GM12873 (cell line): Measurements from ENCODE around the gene CATSPER4.

Experiments
- TF ChIP-seq, protein P1 (sequence below): IDR thresholded peaks from 2 replicates; pipeline ENCODE4 v1.5.1; 2012; ENCODE audit warnings: low read depth, mild to moderate bottlenecking, moderate library complexity, low read length, control low read depth; ENCODE audit not compliant: insufficient read depth; ENCODE audit errors: missing control alignments

CATSPER4 gene

GRCh38 chr1:26168410-26169197 lies 21.8 kb upstream of the CATSPER4 start, which contains the start of gene C1orf232:
C1orf232 (minus strand) TSS chr1:26168963; CDS start chr1:26168499, 464 bp downstream.
- TF ChIP-seq, protein P1, sequence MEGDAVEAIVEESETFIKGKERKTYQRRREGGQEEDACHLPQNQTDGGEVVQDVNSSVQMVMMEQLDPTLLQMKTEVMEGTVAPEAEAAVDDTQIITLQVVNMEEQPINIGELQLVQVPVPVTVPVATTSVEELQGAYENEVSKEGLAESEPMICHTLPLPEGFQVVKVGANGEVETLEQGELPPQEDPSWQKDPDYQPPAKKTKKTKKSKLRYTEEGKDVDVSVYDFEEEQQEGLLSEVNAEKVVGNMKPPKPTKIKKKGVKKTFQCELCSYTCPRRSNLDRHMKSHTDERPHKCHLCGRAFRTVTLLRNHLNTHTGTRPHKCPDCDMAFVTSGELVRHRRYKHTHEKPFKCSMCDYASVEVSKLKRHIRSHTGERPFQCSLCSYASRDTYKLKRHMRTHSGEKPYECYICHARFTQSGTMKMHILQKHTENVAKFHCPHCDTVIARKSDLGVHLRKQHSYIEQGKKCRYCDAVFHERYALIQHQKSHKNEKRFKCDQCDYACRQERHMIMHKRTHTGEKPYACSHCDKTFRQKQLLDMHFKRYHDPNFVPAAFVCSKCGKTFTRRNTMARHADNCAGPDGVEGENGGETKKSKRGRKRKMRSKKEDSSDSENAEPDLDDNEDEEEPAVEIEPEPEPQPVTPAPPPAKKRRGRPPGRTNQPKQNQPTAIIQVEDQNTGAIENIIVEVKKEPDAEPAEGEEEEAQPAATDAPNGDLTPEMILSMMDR, result no peak

GRCh38 chr1:26169198-26169554 lies 21.2 kb upstream of the CATSPER4 start:
- TF ChIP-seq, protein P1, result no peak

- TF ChIP-seq, protein P1, result peak; percentile 98
Measured at GRCh38 chr1:26169669-26170471, 20.5 kb upstream of the CATSPER4 start, which contains the start of gene ZNF593. ZNF593 (plus strand) TSS chr1:26169908; CDS start chr1:26169984, 76 bp downstream.

DNA sequence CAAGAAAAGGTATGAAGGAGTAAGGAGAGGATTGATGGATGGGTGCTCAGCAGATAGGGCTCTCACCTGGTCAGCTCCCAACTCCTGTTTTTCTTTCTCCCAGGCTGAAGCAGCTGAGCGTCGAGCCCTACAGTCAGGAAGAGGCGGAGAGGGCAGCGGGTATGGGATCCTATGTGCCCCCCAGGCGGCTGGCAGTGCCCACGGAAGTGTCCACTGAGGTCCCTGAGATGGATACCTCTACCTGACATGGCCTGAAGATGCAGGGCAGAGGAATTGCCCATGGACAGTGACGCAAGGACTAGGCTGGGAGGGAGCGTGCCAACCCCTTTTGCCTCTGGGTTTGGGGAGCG lies 20.0 kb upstream of the CATSPER4 start:
- TF ChIP-seq, protein P1, result no peak

DNA sequence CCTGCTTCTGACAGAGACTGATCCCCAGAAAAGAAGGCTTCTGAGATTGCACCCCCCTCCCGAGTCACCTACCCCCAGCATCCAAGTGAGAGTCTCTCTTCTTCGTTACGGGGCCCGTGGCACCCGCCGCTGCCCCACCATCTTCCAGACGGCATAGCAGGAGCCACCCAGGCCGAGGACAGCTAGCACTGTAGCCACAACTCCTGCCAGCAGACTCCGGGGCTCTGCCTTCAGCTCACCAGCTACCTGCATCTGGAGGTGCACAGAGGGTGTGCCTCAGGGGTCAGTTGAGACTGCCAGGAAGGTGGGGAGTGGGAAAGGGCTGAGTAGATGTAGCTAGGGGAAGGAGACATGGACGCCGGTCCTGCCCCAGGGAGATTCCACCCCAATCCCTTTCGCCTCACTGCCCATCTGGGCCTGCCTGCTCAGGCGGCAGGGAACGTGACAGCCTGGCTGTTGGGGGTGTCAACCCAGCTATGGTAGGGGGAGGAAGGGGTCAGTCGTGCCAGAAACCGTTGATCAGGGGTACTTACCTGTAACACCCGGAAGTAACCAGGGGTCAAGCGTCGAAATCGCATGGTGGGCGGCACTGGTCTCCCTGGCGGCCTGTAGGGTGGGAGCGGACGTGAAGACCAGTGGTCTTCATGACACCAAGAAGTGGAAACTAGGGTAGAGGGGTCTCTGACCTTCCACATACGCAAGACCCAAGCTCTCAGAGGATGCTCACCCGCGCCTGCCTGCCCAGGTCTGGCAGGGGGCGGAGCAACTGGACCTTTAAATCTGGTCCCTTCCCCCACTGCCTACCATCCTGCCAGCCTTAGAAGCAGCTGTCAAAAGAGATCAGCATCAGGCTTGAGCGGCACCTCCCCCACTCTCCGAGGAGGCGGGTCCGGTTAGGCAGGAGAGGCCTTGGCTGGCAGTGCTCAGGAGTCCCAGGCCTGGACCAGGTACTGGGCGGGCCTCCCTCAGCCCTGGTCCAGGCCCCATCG lies 19.0 kb upstream of the CATSPER4 start, which contains the start of gene ZNF593OS:
TSS of gene ZNF593OS (minus strand) at position 749 of the 989 bp plus-strand sequence. CDS start at position 578, 171 bp downstream.
- TF ChIP-seq, protein P1, result no peak

DNA sequence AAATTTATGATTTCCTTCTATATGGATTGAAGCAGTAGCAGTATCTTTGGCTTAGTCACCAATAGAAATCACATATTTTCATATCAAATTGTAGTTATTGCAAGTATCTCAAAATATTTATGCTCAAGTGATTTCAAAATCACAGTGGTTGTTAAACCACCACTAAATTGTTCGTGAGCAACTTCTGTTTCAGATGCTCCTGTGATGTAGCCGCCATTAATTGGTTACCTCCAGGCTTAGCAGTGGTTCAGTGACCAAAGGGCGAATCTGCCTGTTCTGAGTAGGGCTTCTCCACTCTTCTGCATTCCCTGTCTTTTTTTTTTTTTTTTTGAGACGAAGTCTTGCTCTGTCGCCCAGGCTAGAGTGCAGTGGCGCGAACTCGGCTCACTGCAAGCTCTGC lies 15.1 kb upstream of the CATSPER4 start:
- TF ChIP-seq, protein P1, result no peak
